ENCODE data around the gene TSPAN18. TPM values are rescaled to one million over a fixed set of nuclear protein-coding genes. Genes with fewer than 3 reads are reported as not detected.

The TSPAN18 gene
- total RNA-seq, 1 experiment from 2014 or later, result 0.96 TPM

DNA sequence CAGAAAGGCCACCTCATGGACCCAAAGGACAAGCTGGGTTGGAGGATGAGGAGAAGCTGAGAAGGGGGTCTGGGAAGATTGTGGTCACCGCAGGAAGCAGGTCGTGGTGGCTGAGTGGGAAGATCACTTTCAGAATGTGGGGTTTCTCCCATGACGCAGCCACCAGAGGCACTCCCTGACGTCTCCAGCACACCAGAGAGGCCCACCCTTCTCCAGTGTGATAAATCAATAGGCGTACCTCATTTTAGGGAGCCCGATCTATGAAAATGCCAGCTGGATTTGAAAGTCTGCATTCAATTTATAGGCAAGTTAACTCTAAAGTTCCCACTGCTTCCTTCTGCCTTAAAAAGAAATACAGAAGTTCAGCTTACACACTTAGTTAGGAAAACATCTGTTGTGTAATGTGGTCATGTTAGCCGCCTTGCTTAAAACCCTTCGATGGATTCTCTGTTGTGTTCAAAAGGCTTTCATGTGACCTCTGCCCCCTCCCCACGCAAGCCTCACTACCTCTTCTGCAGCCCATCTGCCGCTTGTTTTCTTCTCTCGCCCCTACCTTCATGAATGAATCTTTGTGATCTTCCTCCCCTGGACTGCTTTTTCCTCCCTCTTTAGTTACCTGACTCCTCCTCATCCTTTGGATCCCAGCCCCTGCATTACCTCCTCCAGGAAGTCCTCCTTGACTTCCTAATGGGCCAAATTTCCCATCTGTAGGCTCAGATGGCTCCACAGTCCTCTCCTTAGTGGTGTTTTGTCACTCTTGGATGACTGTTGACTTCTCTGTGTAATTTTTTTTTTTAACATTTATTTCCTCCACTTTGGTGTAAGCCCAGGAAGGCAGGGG is 10.7 kb downstream of the TSPAN18 start:
- DNase-seq (ENCODE audit: low read depth), result no peak

DNA sequence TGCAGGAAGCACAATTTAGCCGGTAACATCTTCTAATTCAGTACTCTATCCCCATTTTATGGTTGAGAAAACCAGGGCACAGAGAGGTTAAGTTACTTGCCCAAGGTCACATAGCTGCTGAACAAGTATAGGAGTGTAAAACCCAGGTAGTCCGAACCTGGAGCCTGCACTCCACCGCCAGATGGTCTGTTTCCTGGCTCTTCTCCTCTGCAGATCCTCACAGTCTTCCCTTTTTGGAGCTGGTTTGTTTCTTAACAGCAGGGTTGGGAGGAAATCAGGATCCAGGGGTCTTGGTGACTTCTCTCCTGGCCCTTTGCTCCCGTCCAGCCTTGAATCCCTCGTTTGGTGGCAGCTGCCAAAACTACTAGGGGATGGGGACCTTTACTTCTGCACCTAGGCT is 12.0 kb downstream of the TSPAN18 start:
- no peak for DNase-seq (ENCODE audit: low read depth)

DNA sequence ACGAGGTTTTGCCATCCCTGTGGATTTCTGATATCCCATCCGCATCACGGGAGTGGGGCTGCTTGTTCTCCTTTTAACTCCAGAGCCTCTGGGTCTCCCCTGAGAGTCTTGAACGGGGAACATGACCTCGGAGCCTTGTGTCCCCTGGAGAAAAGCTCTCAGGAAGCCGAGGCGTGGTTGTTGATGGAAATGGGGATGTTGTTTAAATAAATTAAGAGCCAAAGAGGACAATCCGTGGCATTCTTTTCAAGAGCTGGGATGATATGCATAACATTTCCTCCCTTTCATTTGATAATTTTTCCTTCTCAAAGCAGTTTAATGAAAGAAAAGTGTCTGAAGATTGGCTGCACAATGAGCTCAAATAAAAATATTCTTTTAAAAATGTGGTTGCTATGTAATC is 14.2 kb downstream of the TSPAN18 start:
- no peak for DNase-seq (ENCODE audit: low read depth)

DNA sequence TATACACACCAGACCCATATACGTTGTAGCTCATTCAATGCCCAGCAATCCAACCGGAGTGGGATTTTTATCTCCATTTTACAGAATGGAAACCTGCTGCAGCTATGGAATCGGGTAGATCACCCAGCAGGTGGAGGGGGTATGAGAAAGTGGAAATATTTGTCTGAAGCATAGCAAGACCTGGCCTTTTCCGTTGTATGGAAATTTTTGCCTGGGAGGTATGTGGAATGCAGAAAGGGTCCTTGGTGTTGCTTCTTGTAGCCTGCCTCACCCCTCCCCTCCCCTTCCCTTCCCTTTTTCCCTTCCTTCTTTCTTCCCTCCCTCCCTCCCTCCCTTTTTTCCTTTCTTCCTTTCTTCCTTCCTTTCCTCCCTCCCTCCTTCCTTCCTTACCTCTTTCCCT is 15.2 kb downstream of the TSPAN18 start:
- DNase-seq (ENCODE audit: low read depth), result no peak

DNA sequence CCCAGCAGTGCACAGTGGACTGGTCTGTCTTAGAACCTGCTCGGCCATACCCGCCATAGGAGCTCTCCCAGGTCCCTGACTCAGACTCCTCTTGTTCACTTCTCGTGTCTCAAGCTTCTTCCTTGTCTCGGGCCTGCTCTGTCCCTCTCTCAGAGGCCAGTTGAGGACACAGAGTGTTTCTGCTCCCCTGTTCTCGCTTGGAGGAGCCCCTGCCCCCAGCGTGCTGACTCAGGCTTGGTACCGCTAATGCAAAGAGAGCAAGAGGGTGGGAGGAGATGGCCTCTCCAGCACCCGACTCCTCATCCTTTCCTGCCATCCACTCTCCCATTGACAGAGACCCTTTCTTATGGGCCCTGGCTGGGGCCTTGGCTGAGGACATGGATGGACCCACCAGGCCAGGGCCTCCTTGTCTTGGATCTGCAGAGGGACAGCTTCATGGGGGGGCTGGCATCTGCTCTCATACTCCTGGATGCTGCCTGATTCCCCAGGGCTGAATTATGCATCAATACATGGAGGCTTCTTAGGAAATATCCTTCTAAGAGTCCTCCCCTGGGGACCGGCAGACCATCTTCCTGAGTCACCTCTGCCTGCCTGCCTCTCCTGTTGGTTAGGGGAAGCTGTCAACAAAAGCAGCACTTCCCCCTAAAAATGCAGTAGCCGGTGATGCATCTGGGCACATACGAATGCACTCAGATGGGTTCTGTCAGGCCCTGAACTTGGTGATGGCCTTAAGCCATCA is 15.9 kb downstream of the TSPAN18 start:
- no peak for DNase-seq (ENCODE audit: low read depth)

DNA sequence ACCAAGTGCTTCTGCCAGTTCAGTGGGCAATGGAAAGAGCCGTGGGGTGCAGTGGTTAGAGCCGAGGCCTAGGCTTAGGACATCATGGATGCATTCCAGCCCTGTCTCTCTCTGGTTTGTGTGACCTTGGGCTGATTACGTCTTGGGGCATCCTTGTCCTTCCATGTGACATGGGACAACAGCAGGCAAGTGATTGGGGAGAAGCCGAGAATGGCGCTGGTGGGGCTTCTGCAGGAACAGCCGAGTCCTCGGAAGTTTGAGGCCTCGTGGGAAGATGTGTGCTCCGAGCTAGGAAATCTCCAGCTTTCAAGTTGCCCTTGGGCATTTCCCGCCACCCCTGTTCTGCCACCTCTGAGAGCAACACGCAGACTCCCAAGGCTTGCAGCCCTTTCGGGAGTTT is 16.6 kb downstream of the TSPAN18 start:
- no peak for DNase-seq (ENCODE audit: low read depth)

DNA sequence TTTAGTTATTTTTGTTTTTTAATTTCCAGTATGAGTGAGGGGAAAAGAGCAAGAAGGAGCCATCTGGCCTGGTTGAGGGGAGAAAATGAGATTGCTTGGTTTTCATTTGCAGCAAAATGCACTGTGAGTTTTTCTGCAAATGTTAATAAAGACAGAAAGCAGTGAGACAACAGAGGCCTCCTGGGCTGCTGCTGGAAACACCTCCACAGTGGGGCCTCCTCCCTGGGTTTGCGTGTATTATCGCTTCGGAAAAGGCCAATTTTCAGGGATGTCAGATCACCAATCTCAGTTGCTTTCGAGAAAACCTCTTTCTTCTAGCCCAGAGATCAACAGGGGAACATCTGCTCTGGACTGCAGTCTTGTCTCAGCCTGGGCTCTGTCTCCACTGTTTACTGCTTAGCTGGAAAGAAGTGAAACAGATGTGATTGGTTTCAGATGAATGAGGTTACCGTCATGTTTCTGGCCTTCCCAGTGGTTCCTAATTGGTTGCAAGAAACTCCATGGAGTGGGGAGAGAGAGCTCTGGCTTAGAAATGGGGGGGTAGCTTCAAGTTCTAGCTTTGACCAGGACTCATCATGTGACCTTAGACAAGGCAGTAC is 17.3 kb downstream of the TSPAN18 start:
- no peak for DNase-seq (ENCODE audit: low read depth)

DNA sequence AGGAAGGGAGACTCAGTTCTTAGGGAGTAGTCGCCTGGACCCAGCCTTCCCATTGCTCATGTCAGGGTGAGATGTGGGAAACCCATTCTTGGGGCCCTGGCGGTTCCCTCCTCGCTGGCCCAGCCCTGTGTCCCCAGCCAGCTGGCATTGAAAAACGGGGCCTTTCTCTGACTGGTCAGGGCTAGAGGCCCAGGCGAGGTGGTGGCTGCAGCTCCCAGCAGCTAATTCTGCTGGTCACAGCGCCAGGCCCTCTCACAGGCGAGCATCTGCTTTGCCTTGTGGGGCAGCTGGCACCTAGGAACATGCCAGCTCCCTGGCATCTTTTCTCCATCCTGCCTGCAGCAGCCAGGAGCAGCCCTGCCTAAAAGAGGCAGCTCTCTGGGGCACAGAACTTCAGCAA is 20.1 kb downstream of the TSPAN18 start:
- DNase-seq (ENCODE audit: low read depth), result no peak

DNA sequence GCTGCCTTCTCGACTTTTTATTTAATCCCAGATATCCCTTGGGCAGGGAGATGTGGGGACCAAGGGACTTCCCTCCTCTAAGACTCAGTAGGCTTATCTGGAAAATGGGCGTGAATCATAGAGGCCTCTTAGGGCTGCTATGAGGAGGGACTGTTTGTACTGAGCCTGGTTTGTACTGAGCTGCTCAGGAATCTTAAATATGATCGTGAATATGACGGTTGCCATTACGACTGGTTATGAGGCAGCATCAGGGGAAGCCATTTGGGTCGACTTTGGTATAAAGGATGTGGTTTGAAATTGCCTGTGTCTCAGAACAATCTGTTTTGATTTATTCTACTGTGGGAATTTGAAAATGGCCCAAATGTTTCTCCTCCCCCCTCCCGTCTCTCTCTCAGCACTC is 20.6 kb downstream of the TSPAN18 start:
- peak; percentile 13 for DNase-seq (ENCODE audit: low read depth)

DNA sequence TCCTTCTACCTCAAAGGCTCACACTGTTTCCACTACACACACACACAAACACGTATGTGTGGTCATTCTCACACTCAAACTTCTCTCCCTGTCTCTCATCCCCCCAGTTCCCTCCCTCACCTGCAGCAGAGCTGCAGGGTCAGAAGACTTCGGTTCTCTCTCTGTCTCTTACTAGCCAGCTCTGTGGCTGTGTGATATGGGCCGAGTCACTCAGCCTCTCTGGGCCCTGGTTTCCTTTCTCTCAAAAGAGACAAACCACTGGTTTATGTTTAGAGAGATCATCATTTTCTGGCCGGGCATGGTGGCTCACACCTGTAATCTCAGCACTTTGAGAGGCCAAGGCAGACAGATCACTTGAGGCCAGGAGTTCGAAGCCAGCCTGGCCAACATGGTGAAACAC is 21.1 kb downstream of the TSPAN18 start:
- DNase-seq (ENCODE audit: low read depth), result no peak

DNA sequence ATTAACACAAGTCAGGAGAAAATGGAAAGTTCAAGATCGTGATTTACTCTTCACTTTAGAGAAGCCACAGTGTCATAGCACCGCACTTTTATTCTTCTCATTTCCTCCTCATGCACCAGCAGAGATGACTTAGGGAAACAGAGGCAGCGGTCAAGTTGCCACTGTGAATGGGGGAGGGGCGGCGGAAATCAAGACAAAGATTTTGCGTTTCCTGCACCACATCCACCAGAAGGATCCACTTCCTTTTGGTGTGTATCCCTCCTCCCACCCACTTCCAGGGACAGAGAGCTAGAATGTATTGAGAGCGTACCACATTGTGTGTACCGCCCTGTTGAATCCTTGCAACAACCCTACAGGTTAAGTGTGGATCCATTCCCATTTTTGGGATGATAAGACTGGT is 21.8 kb downstream of the TSPAN18 start:
- DNase-seq (ENCODE audit: low read depth), result no peak

DNA sequence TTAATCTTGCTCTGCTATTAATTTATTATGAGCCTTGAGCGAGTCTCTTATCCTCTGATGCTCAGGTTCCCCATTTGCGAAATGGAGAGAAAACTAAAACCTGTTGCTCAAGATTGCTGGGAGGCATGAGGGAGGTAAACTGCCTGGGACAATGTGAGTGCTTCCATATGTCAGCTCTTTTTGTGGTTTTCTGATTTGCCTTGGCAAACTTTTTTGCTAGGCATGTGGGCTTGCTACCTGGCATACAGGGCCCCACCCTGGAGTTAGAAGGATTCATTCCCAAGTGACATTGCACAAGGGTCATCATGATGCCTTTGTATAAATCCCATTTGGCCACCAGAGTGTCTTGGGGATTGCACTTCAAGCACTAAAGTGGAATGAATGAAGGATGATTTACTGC is 22.4 kb downstream of the TSPAN18 start:
- peak; percentile 35 for DNase-seq (ENCODE audit: low read depth)

DNA sequence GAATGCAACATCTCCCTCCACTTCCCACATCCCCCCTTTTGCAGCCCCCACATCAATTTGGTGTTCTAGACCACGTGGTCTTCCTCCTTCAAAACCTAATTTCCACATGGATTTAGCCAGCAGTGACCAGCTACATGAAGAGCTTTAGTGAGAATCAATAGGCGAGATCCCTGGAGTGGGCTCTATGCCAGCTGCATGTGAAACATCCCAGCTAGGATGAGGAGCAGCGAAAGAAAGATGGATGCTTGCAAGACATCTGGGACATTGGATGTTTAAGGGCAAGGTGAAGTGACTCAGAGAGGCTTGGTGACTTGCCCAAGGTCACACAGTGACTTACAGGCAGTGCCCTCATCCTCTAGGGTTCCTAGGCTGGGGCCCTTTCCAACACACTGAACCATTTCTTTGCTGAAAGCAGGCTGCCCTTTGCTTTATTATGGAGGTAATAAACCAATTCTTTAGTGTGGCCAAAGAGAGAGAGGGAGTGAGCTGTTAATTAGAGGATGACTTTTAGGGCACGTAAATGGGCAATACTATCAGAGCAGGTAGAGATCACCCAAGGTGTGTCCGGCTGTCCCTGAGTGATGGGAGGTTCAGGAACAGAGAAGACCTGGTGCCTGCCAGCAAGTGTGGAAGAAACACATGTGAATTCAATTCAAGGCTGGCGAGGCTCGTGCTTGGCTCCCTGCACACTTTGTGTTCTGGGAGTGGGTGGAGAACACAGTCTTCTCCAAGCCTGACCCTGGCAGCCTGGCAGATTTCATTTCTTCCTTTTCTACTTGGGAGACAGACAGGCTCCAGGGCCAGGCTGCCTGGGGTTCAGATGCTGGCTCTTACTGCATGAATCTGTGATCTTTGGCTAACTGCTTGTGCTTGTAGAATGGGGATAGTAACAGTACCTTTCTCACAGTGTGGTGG is 24.0 kb downstream of the TSPAN18 start:
- no peak for DNase-seq (ENCODE audit: low read depth)

DNA sequence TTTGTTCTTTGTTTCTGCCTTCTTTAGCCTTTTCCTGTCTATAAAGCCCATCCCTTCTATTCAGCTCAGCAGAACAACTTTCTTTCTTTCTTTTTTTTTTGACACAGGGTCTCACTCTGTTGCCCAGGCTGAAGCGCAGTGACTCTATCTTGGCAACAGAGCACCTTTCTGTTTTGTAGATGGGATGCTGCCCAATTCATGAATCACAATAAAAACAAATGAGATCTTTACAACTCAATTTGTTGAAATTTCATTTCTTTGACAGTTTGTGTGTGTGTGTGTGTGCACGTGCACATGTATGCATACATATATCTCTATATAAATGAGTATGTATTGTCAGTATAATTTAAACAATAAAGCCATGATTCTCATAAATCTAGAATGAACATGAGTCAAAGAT is 25.5 kb downstream of the TSPAN18 start:
- DNase-seq (ENCODE audit: low read depth), result no peak

DNA sequence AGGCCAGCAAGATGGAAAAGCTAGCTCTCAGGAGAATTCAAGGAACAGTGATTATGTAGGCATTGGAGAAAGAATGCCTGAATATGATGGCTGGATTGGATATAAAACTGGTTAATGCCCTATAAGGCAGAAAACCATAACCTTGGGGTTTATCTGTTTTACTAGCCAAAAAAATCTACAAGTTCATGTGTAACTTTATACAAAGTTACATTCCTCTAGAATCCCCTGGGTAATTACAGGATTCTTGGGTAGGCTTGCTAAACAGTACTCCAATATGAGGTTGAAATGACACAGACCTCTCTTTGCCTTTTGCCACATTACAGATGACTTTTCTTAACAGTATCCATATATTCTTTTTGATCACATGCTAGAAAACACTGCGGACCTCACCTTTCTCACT is 26.0 kb downstream of the TSPAN18 start:
- DNase-seq (ENCODE audit: low read depth), result no peak

DNA sequence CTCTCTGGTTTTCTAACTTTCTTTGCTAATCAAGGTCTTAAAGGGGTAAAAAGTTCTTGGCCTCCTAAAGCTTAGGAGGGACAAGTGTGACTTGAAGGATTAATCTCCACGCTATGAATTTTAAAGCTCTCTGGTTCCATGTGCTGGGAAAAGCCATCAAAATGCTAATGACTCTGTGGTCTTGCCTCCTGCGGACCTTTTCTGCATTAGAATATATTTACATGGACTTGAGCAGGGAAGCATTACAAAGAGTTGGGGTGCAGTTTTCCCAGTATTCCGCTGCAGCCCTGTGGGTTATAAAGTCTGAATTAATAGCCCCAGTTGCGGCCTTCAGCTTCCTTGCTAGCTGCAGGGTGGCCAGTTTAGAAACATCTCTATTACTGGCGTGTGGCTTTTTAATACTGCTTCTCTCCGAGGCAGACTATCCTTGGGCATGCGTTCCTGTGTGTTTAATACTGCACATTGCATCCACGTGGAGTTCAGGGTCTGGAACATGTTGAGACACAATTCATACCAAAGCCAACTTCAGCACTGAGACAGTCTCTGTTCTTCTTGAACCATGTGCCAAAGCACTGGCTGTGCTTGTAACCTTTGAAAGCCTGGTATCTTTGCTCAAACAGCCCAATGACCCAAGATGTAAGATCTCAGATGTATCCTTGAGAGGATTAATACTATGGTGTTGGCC is 27.3 kb downstream of the TSPAN18 start:
- no peak for DNase-seq (ENCODE audit: low read depth)

DNA sequence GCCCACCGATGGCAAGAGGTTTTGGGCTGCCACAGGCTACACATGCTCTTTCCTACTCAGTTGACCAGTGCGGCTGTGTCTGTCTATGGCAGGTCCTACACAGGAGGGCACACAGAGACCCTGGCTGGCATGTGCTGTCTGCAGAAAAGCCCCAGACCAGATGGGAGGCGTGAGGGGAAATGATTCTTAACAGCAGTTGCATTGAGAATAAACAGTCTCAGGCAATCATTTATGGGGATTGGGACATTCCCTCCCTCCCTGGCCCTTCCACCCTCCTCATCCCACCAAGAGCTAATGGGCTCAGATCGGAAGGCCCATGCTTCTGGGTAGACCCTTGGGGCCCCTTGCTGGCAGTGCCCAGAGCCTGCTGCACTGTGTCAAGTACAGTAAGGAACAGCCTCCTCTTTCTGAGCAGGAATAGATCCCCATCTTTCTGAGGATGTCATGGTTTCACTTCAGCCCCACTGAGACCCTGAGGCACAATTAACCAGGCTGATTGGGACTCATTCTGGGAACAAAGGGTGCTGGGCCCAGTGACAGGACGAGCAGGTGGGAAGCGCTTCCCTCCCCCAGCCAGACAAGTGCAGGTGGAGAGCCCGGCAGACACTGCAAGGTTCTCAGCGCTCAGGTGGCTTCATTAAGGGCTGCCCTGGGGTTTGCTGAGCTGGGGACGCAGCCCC is 28.3 kb downstream of the TSPAN18 start:
- no peak for DNase-seq (ENCODE audit: low read depth)

DNA sequence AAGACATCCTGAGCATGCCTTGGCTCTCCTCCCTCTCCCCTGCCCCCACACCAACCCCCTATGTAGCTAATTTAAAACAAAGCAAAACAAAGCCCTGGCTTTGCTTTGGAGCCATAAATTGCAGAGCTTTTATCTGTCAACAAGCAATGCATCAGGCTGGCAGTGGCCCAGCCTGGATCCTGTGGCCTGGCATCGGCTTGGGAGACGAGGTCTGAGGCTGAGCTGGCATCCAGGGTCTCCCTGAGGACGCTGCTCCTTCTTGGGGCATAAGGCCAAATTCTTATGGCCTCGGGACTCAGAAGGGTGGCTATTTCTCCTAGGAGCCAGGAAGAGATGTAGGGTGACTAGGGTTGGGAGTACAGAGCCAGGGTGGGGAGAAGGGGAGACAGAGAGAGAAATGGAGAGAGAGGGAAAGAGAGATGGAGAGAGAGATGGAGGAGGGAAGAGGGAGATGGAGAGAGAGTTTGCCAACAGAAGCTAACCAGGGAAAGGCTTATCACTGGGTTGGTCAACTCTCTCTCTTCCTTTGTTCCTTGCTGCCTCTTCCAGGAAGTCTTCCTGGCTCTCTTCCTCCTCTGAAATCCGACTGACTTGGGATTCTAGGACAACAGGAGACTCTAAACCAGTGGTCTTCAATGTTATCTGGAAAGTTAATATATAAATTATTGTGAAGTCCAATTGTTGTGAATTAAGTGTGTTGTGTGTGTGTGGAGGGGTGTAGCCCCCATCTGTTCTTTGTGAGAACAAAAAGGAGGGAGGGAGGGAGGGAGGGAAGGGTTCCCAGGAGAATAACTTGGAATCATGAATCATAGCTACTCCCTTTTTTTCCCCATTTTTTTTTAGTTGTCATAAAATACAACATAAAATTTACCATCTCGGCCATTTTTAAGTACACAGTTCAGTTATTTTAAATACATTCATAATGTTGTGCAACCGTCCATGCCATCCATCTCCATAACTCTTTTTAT is 29.1 kb downstream of the TSPAN18 start:
- peak; percentile 12 for DNase-seq (ENCODE audit: low read depth)

DNA sequence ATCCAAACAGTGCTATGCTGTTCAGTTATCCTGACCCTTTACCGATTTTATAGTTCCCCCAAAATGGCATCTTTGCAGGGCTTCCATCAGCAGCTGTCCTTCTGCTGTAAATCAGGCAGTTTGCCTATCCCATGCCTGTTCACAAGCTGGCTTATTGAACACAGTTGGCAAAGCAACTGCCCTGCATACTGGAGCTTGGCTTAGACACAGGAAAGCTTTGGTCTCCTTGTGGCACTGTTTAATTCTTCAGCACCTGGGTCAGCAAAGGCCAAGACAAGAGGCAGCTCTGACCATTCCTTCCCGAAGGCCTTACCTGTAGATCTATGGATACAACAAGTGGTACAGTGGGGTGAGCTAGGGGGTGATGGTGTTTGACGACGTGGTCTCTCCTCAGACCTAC is 32.2 kb downstream of the TSPAN18 start:
- DNase-seq (ENCODE audit: low read depth), result no peak
